ENCODE data around the gene TTC34.

The TTC34 gene

DNA sequence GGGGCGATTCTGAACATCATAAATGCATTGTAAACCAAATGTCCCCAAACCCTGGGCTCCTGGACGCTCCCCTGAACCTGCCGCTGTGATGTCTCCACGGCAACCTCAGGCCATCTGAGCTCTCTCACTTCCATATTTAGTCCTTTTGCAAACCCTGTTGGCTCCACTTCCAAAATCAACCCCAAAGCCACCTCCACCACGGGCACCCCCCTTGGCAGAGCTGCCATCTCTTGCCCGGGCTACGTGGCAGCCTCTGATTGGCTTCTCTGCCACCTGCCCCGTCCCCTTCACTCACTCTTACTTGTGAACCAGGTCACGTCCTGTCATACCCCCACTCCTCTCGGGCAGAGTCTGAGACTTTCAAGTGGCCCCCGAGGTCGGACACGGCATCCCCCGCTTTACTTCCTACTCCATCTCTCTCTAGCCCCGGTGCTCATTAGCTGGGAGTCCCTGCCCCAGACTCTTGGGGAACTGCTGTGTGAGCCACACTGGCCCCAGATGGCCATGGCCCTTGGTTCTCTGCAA is 199.1 kb downstream of the TTC34 start:
- peaks cover 32% of the 10 kb centered on the region for H3K27me3 ChIP-seq (ENCODE audit: insufficient read depth, low read length)
- no peak overlapping the region for H2AFZ ChIP-seq (ENCODE audit: low read depth, low read length)
- no peaks in the 10 kb centered on the region for H3K36me3 ChIP-seq (ENCODE audit: insufficient read depth, low read length)
- peaks cover 7% of the 10 kb centered on the region for H3K9me3 ChIP-seq (ENCODE audit: low read length)
- H3K4me3 ChIP-seq (ENCODE audit: low read length), result no peak overlapping the region
- H3K4me1 ChIP-seq (ENCODE audit: insufficient read depth, low read length), result no peaks in the 10 kb centered on the region

DNA sequence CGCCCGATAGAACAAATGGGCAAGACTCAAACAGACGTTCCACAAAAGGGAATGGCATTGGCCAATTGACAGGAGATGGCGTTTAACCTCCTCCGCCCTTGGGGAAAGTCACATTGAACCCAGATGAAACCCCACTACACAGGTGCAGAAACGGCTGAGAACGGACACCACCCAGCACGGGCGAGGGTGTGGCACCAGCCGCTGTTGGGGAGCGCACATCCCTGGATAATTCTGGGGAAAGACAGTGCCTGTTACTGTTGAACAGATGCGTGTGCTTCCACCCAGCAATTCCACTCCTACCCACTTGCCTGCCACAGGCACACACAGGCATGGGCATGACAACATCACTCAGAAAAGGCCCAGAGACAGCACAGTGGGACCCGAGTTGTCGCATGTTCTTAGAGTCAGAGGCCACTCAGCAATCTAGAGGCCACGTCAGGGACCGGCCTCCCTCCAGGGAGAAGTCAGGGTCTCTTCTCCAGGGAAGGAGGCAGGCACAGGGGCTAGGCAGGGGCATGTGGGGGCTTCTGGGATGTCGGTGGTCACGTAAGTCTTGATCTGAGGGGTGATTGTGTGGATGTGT is 199.7 kb downstream of the TTC34 start:
- Histone ChIP-seq H3K27me3 (ENCODE audit: insufficient read depth, low read length) (peaks cover 35% of the 10 kb centered on the region), H3K36me3 (ENCODE audit: insufficient read depth, low read length) (no peaks in the 10 kb centered on the region), H2AFZ (ENCODE audit: low read depth, low read length) (no peak overlapping the region), H3K4me3 (ENCODE audit: low read length) (no peak overlapping the region), H3K4me1 (ENCODE audit: insufficient read depth, low read length) (no peaks in the 10 kb centered on the region), H3K9me3 (ENCODE audit: low read length) (peaks cover 7% of the 10 kb centered on the region)

DNA sequence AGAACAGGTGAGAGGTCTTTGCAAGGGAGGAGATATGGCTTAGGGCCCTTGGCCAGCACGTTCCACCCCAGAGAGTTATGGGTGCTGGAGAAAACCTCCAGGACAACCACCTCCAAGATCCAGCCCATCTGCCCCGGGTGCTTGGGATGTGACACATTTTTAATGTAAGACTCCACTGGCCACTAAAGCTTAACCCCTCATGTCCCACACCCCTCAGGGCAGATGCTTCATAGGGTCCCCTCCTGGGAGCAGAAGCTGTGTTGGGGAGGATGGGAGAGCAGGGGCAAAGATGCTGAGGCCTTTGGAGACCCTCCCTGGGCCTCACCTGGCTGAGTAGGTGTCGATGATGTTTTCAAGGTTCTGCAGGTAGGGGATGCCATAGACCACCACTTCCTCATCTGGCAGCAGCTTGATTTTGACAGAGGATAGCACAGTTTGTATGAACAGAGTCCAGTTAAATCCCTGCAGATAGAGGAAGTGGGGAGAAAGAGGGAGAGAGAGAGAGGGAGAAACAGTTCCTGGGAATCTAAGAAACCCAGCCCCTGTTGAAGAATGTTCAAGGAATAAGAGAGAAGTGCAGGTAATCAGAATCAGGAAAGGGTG is 203.1 kb downstream of the TTC34 start:
- no peak overlapping the region for H3K4me3 ChIP-seq (ENCODE audit: low read length)
- H3K27me3 ChIP-seq (ENCODE audit: insufficient read depth, low read length), result peaks cover 32% of the 10 kb centered on the region
- no peaks in the 10 kb centered on the region for H3K36me3 ChIP-seq (ENCODE audit: insufficient read depth, low read length)
- peaks cover 7% of the 10 kb centered on the region for H3K9me3 ChIP-seq (ENCODE audit: low read length)
- no peaks in the 10 kb centered on the region for H3K4me1 ChIP-seq (ENCODE audit: insufficient read depth, low read length)
- H2AFZ ChIP-seq (ENCODE audit: low read depth, low read length), result no peak overlapping the region

DNA sequence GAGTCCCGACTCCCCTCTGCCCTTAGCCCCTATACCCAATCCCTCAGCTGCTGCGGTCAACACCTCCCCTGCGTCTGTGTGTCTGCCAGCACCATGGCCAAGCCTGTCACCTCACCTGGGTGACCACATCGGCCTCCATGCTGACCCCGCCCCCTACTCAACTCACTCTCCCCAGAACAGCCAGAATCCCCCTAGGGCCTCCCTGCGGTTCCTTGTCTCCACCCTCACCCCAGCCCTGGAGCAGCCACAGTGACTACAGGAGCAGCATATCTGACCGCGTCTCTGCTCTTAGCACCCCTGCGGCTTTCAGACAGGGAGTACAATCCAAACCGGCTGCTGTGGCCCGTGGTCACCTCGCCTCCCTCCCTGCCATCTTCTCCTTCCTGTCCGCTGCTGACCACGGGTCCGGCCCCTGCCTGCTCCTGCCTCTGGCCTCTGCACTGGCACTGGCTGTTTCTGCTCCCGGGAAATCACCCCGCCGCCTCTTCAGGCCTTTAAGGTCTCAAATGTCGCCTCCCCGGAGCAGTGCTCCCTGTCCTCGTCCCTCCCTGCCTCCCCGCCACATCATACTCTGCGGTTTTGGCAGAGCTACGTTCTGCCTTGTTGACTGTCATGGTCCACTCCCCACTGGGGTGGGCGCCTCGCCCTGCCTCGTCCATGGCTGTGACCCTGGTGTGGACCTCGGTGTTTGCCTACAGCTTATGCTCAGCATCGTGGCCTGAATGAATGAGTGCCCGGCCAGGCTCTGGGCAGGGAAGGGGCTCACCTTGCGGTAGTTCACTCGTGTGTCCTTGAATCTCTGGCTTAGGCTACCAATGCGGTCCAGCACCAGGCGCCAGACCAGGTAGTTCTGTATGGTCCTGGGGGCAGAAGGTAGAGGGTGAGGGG is 203.8 kb downstream of the TTC34 start:
- peaks cover 25% of the 10 kb centered on the region for H3K27me3 ChIP-seq (ENCODE audit: insufficient read depth, low read length)
- no peak overlapping the region for H2AFZ ChIP-seq (ENCODE audit: low read depth, low read length)
- peaks cover 7% of the 10 kb centered on the region for H3K9me3 ChIP-seq (ENCODE audit: low read length)
- H3K36me3 ChIP-seq (ENCODE audit: insufficient read depth, low read length), result no peaks in the 10 kb centered on the region
- H3K4me1 ChIP-seq (ENCODE audit: insufficient read depth, low read length), result no peaks in the 10 kb centered on the region
- H3K4me3 ChIP-seq (ENCODE audit: low read length), result no peak overlapping the region

DNA sequence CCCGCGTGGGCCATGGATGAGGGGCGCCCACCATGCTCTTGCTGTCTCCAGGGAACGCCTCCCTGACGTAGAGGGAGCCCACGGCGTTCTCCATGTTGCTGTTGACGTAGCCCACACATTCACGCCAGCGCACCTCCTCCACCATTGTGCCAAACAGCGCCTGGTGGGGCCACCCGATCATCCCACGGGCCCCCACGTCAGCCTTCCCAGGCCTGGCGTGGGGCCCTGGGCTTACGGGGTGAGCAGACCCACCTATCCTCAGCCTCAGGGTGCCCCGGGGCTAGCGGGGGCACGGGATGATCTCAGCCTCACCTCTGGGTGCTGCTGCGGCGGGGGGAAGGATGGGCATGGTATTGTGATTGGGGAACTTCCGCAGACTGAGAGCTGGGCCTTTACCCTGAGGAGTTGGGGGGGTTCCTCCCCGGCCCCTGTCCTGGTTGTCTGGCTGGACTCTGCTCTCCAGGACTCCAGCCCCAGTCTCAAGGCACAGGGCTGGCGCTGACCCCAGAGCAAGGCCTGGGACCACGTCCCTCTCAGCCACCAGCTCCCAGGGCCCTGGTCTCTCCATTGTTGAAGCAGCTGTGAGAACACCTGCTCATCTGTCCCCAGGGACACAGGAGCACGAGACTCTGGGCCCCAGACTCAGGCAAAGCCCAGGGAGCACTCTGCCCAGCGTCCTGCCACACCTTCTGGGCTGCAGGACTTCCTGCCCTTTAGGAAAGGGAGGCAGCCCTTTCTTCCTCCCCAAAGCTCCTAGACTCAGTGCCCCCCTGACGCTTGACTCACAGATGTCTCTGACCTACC is 204.8 kb downstream of the TTC34 start:
- H3K9me3 ChIP-seq (ENCODE audit: low read length), result peaks cover 7% of the 10 kb centered on the region
- H3K27me3 ChIP-seq (ENCODE audit: insufficient read depth, low read length), result peaks cover 20% of the 10 kb centered on the region
- H3K36me3 ChIP-seq (ENCODE audit: insufficient read depth, low read length), result no peaks in the 10 kb centered on the region
- no peak overlapping the region for H2AFZ ChIP-seq (ENCODE audit: low read depth, low read length)
- H3K4me3 ChIP-seq (ENCODE audit: low read length), result no peak overlapping the region
- no peaks in the 10 kb centered on the region for H3K4me1 ChIP-seq (ENCODE audit: insufficient read depth, low read length)

DNA sequence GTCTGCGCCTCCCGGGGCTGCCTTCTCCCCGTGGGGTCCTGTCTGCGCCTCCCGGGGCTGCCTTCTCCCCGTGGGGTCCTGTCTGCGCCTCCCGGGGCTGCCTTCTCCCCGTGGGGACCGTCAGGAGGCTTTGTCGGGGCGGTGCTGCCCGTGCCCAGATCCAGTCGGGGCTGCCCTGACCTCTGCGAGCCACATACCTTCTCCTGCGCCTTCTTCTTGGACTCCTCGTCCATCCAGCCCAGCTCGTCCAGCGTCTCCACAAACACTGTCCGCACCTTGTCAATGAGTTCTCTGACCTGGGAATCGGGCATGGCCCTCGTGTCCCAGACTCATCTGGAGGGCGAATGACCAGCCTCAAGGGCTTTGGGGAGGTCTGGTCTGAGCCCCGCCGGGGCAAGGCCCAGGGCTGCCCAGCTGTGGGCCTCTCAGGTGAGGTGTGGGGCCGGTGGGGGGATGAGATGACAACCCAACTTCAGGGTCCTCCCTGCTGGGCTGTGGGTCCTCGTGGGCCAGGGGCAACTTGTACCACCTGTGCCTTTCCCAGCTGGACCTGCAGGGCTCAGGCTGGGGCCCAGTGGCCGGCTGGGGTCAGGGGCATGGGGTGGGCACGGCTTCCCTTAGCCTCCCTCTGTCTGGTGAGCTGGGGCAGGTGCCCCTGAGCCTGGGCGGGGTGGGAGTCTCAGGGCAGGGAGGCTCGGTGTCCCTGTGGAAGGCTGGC is 205.5 kb downstream of the TTC34 start:
- Histone ChIP-seq H3K4me1 (ENCODE audit: insufficient read depth, low read length) (no peaks in the 10 kb centered on the region), H3K4me3 (ENCODE audit: low read length) (no peak overlapping the region)

DNA sequence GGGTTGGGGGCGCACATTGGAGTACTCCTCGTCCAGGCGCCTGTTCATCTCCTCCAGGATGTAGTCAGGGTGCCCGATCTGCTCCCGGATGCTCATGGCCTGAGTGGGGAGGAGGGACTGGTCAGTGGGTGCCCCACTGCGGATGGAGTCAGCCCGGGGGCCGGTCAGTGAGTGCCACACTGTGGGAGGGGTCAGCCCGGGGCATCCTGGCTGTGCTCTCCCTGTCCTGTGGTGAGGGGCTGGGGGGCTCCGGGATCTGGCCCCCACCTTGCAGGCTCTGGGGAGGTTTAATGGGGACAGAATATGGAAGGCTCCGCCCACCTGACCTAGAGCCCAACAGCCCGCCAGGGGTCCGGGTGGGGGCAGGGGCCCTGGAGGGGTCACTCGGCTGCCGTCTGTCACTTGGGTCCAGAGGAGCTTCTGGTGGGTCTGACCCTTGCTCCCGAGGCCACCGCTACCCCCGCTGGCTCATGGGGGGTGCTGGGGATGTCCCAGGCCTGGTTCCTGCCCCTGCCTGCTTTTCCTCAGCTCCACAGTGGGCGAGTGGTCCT is 206.2 kb downstream of the TTC34 start:
- no peak overlapping the region for H2AFZ ChIP-seq (ENCODE audit: low read depth, low read length)
- no peaks in the 10 kb centered on the region for H3K4me1 ChIP-seq (ENCODE audit: insufficient read depth, low read length)
- peaks cover 12% of the 10 kb centered on the region for H3K9me3 ChIP-seq (ENCODE audit: low read length)
- H3K36me3 ChIP-seq (ENCODE audit: insufficient read depth, low read length), result no peaks in the 10 kb centered on the region
- peaks cover 18% of the 10 kb centered on the region for H3K27me3 ChIP-seq (ENCODE audit: insufficient read depth, low read length)
- no peak overlapping the region for H3K4me3 ChIP-seq (ENCODE audit: low read length)

More for the DNA sequence above, 205.5 kb downstream of the TTC34 start:
- peaks cover 18% of the 10 kb centered on the region for H3K27me3 ChIP-seq (ENCODE audit: insufficient read depth, low read length)
- H2AFZ ChIP-seq (ENCODE audit: low read depth, low read length), result no peak overlapping the region
- H3K36me3 ChIP-seq (ENCODE audit: insufficient read depth, low read length), result no peaks in the 10 kb centered on the region
- peaks cover 7% of the 10 kb centered on the region for H3K9me3 ChIP-seq (ENCODE audit: low read length)

DNA sequence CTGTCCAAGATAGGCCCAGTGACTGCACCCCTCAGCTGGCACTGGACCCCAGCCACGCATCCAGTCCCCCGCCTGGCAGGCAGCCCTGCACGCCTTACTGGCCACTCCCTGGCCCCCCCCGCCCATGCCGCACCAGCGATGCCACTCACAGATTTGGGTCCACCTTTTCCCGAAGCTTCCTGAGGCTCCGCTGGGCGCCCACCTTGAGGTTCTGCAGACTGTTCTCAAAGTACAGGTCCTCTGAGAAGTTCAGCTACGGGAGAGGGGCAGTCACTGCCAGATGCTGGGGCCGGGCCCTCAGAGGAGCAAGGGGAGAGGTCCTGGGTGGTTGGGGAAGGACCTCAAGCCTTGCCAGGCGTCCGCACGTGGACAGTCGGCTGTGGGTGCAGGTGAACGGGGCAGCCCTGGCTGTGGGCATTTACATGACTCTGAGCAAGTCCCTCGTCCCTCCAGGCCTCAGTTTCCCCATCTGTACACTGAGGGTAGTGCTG is 206.8 kb downstream of the TTC34 start:
- Histone ChIP-seq H3K36me3 (ENCODE audit: insufficient read depth, low read length) (no peaks in the 10 kb centered on the region), H3K27me3 (ENCODE audit: insufficient read depth, low read length) (peaks cover 18% of the 10 kb centered on the region), H2AFZ (ENCODE audit: low read depth, low read length) (no peak overlapping the region), H3K4me3 (ENCODE audit: low read length) (no peak overlapping the region), H3K9me3 (ENCODE audit: low read length) (peaks cover 12% of the 10 kb centered on the region), H3K4me1 (ENCODE audit: insufficient read depth, low read length) (no peaks in the 10 kb centered on the region)

DNA sequence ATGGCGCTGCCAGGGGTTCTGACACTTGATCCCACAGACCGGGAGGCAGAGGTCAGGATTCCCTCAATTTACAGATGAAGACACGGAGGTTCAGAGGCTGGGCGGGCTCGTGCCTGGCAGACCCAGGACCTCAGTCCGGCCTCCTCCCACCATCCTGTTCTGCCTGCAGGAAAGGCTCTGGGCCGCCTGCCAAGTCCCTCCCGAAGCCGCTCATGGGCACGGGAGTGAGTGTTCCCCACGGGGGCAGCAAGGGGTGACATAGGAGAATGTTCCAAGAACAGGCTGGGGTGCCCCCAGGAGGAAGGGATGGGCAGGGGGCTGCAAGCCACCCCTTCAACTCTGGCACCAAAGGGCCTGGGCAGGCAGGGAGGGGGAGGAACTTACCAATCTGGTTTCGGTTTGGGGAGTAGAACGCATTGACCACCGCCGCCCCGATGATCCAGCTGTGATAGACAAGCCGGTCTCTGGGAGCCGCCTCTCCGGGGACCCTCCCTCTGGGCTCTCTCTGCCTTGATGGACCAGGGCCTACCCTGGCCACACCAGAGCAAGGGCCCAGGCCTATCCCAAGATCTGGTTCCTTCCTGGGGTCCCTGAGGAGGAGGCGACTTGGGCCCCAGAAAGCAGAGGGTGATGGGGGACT is 207.4 kb downstream of the TTC34 start:
- Histone ChIP-seq H3K9me3 (ENCODE audit: low read length) (peaks cover 12% of the 10 kb centered on the region), H2AFZ (ENCODE audit: low read depth, low read length) (no peak overlapping the region), H3K4me3 (ENCODE audit: low read length) (no peak overlapping the region)

DNA sequence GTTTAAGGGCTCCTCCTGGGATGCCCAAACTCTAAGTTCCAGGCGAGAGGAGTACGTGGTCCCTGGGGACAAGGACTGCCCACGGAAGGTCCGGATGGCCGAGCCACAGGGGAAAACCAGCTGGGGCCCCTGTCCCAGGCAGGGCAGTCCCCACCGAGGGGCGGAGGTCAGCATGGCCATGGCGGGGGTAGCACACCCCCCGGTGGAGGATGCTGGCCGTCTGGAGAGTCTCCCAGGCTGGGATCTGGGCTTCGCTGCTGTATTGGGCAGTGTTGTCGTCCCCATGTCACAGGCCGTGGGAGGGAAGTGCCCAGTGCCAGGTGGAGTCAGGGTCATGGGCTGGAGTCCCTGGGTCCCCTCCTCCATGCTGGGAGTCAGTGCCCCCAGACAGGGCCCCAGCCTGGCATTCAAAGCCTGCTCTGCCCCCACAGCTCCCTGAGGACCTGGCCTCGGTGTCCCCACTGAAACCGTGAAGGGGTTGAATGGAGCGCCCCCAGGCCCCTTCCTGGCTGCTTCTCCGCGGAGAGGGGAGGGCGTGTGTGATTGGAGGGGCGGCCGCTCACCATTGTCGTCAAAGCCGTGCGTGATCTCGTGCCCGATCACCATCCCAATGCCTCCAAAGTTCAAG is 208.1 kb downstream of the TTC34 start:
- no peaks in the 10 kb centered on the region for H3K4me1 ChIP-seq (ENCODE audit: insufficient read depth, low read length)
- H3K9me3 ChIP-seq (ENCODE audit: low read length), result peaks cover 9% of the 10 kb centered on the region
- no peak overlapping the region for H3K4me3 ChIP-seq (ENCODE audit: low read length)
- H2AFZ ChIP-seq (ENCODE audit: low read depth, low read length), result no peak overlapping the region
- H3K27me3 ChIP-seq (ENCODE audit: insufficient read depth, low read length), result peaks cover 15% of the 10 kb centered on the region
- peaks cover 8% of the 10 kb centered on the region for H3K36me3 ChIP-seq (ENCODE audit: insufficient read depth, low read length)

More for the DNA sequence above, 207.4 kb downstream of the TTC34 start:
- Histone ChIP-seq H3K4me1 (ENCODE audit: insufficient read depth, low read length) (no peaks in the 10 kb centered on the region), H3K27me3 (ENCODE audit: insufficient read depth, low read length) (peaks cover 18% of the 10 kb centered on the region), H3K36me3 (ENCODE audit: insufficient read depth, low read length) (peaks cover 4% of the 10 kb centered on the region)

DNA sequence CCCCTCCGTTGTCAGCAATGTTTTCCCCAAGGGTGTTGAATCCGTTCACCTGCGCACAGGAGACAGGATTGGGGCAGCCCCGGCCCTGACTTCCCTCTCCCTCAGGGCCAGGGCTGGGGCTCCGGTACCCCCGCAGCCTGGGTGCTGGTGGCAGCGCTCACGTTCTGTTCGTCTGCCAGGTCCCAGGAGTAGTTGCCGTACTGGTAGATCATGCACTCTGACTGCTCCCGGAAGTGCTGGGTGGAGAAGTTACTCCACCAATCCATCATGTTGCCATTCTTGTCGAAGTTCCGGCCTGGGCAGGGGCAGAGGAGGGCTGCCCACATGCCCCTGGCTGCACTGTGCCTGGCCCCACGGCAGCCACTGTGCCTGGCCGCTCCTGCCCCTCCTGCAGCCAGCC is 208.8 kb downstream of the TTC34 start:
- Histone ChIP-seq H2AFZ (ENCODE audit: low read depth, low read length) (no peak overlapping the region), H3K4me1 (ENCODE audit: insufficient read depth, low read length) (peaks cover 3% of the 10 kb centered on the region), H3K36me3 (ENCODE audit: insufficient read depth, low read length) (peaks cover 8% of the 10 kb centered on the region), H3K4me3 (ENCODE audit: low read length) (no peak overlapping the region), H3K9me3 (ENCODE audit: low read length) (peaks cover 5% of the 10 kb centered on the region), H3K27me3 (ENCODE audit: insufficient read depth, low read length) (peaks cover 12% of the 10 kb centered on the region)

Measured in neuron (in vitro differentiated cells).